HG03558 (cell line): ENCODE results near the gene SAV1.
A peak's percentile ranks its signal among the peaks of the same experiment; 100 is the strongest.
"Not testable (repeated sequence)": the region's sequence is repeated elsewhere in the genome, so short reads cannot be mapped to it uniquely, and the experiment has no call there.

Experiments used
- ATAC-seq: cut with Tn5 transposase; IDR thresholded peaks from one replicate; pipeline ENCODE4 v1.9.1; 2021; ENCODE audit warnings: moderate number of reproducible peaks; ENCODE audit not compliant: unreplicated experiment; ENCODE audit errors: extremely low read depth

SAV1 gene

DNA sequence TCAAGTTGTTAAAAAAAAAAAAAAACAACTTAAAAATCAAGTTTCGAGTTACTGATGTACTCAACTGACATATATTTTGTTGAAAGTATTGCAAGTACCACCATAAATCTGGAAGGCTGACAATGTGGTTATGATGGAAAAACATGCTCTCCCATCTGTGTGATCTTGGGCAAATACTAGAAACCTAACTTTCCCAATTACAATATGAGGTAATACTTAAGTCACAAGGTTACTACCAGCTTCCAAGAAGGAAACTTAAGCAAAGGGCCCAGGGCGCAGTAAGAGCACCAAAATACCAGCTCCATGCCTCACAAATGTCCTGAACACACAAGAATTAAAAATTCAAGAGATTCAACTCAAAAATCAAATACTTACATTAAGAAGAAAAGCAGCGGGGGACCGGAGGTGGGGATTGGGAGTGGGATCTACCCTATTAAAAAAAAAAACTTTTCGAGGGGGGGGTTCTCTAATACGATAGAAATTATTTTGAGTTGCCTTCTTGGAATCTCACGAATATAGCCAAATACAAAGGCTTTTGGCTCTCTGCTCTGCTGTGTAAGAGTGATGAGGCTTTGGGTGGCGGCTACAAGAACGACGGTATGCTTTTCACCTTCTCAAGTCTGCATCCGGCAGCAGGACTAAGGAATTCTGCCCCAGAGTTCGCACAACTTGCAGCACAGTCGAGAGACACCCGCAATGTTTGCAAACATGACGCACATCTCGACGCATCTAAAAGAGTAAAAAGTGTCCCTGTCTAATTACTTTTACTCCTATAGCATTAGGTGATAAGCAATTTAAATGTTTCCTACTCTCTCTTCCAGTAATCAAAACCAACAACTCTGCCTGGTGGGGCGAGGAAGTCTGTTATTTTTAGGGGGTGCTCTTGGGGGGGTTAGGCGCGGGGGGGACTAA lies 1.1 kb downstream of the SAV1 start:
- no peak for ATAC-seq

DNA sequence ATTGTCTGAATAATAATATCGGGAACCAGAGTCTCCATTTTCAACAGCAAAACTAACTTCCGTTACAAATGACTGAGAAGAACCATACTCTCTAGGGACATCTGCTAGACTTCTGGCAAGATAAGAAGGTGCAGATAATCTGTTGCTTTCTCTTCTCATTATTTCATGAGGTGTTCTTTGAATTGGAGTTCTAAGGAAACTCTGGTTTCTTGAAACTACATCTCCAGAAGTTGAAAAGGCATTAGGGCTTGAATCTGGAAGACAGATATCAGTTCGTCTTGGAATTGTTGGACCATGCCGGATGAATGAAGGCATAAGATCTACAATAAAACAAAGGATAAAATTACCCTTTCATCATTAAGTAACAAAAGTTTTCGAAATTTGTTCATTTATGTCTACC lies 2.8 kb downstream of the SAV1 start:
- not testable (repeated sequence) for ATAC-seq

DNA sequence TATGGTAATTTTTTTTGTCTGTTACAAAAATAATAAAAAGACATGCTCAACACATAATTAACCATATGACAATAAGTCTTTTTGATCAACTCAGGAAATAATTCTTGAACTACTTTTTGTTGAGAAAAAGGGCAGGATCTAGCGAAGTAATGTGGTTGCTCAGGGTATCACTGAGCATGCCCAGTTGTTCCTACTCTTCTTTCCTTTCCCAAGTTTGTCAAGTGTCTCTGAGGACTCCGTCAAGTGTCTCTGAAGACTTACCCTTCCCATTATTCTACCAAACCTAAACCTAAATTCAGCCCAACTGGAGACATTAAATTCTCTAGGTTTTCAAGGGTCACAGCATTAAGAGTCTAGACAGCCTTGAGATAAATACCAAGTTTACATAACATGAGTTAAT lies 3.5 kb downstream of the SAV1 start:
- ATAC-seq: not testable (repeated sequence)

DNA sequence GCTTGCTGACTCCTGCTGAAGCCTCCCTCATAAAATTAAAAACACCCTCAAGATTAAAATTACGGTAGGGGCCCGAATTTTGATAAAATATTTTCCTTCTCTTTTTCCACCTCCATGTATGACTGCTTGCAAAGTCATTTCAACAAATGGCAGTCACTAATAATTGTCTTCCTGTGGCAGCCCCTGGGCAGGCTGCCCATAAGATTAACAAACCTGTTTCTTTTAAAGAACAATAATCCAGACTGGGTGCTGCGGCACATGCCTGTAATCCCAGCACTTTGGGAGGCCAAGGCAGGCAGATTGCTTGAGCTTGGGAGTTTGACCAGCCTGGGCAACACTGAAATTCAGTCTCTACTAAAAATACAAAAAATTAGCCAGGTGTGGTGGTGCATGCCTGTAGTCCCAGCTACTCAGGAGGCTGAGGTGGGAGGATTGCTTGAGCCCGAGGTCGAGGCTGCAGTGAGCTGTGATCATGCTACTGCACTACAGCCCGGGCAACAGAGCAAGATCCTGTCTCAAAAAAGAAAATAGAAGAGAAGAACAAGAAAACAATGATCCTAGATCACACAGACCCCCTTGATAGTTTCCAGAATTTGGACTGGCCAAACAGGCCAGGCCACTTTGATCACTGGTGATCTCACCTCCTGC lies 8.7 kb downstream of the SAV1 start:
- ATAC-seq: no peak

DNA sequence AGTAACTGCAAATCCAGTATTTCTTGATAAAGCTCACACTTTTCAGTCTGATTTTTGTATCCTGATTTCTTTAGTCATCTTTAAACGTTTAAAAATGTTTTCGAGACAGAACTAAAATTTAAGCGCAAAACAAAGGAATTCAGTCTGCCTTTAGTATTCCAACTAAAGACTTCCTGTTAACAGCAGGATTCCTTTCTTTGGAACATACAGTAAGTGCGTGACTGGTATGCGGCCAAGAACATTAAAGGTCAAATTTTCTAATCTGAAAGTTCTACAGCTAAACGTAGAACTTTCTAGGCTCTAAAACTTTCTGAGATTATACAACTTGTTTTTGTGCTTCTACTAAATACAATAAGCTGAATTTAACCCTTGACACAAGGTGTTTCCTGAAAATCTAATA lies 9.9 kb downstream of the SAV1 start:
- ATAC-seq: no peak

DNA sequence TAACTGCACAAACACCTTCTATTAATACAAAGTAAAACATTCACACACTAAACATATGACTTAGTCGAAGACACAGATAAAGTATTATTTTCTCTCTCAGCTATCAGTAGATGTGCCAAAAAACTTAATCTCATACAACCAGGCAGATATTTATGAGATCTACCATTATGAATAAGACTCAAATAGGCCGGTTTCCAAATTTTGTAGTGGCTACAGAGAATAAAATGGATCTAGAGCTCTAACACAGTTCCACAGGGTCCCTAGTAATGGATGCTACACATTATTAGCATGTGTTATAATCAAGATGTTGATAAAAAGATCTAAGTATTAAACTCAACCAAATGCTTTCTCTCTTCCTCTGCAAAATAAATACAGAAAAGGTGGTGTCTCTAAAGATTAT lies 10.4 kb downstream of the SAV1 start:
- no peak for ATAC-seq

DNA sequence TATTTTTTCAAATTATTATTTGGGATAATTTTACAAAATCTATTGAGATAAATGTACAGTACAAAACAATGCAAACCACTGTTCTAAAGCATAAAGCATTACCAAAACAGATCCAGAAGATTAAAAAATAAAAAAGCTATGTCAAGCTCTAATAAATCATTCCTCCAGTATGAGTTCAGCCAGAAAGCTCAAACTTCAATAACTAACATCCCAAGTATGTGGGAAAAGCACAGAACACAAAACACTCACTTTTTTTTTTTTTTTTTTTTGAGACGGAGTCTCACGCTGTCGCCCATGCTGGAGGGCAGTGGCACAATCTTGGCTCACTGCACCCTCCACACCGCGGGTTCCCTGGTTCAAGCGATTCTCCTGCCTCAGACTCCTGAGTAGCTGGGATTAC lies 11.3 kb downstream of the SAV1 start:
- no peak for ATAC-seq

DNA sequence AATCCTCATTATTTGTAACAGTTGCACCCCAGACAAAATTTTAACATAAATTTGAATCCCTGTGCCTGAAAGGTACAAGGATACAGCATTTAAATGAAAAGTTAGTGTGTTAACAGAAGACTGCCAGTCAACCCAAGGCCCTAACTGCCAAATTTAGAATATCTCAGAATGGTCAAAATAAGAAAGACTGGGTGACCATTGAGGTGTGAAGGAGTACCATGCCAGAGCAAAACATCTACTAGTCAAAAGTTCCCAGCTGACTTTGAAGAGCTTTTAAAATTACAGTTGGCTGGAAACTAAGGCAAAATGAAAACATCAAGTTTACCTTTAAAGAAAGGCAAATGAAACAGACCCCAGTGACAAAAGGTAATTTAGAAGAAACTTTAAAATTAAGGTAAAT lies 18.4 kb downstream of the SAV1 start:
- no peak for ATAC-seq

DNA sequence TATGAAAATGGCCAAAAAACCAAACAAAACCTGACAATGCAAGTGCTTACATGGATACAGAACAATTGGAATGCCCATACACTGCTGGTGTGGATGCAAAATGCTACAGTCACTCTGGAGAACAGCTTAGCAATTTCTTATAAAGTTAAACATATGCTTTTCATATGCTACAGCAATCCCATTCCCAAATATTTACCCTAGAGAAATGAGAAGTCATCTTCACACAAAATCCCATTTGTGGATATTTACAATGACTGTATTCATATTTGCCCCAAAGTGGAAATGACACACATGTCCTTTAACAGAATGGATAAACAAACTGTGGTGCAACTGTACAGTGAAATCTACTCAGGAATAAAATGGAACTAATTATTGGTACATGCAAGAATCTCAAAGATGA lies 20.4 kb downstream of the SAV1 start:
- ATAC-seq: no peak

DNA sequence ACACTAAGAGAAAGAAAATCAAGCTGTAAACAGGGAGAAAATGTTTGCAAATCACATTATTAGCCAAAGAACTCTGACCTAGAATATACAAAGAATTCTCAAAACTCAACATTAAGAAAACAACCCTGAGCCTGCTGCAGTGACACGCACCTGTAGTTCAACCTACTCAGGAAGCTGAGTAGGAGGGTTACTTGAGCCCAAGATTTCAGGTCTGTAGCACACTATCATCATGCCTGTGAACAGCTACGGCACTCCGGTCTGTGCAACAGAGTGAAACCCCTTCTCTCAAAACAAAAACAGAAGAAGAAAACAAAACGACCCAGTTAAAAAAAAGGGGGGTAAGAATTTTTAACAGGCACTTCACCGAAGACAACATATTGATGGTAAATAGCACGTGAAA lies 20.8 kb downstream of the SAV1 start:
- peak; percentile 51 for ATAC-seq

DNA sequence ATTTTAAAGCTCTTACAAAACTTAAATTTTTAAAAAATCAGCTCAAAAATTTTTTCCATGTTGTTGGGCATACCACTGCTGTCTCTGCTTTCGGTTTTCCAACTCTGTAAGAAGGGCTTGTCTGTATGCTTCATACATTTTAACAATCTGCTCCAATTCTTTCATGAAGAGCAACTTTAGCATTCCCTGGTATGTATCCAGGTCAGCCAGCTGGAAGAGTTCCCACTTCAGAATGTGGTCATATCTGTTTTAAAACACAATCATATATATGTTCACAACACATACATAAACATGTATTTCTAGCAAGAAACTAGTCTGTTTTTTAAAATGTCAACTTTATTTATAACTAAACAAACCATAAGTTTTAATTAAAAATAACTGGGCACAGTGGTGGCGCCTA lies 33.0 kb downstream of the SAV1 start:
- ATAC-seq: no peak

DNA sequence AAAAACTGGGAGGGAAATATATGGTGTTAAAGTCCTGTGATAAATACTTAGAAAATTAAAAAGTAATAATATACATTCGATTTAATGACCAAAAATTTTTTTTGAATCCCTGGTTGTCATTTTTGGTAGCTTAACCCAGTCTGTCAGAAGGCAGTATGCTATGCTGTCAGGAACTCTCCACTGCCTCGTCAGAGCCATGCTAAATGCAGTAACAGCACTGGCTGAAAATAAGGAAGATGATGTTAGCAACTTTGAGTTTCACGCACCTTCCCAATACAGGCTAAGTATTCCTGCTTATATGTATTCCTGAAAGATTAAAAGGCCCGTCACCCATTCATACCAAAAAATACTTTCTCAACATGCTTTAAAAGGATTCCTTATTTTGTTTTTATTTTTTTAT lies 34.2 kb downstream of the SAV1 start:
- ATAC-seq: no peak

DNA sequence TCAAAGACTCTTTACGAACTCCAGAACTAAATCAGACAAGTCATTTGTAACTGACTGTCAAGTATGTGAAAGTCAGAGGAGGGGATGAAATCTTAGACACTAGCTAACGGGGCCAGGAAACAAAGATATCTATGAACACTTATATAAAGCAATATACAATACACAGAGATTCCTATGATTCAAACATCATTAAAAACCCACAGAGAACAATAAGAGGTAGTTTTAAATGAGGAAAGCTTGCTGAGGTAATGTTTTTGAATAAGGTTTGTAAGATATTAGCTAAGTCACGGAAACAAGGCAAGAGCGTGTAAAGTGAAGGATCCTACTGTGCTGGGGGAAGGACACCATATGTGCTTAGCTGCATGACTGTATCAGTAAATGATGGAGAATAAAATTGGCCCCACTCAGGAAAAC lies 36.7 kb downstream of the SAV1 start:
- ATAC-seq: no peak

DNA sequence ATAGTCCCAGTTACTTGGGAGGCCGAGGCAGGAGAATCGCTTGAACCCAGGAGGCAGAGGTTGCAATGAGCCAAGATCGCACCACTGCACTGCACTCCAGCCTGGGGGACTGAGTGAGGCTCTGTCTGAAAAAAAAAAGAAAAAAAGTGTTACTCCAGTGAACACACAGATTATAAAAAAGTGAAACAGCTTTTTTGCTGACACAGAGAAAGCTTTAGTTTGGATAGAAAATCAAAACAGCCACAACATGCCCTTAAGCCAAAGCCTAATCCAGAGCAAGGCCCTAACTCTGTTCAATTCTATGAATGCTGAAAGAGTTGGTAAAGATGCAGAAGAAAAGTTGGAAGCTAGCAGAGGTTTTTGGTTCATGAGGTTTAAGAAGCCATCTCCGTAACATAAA lies 43.2 kb downstream of the SAV1 start:
- ATAC-seq: not testable (repeated sequence)

DNA sequence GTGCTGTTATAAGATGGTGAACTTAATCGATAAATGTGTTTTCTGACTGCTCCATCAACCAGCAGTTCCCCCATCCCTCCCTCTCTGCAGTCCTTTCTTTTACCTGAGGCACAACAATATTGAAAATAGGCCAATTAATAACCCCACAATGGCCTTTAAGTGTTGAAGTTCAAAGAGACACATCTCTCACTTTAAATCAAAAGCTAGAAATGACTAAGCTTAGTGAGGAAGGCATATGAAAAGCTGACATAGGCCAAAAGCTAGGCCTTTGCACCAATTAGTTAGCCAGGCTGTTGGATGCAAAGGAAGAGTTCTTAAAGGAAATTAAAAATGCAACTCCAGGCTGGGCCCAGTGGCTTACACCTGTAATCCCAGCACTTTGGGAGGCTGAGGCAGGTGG lies 43.7 kb downstream of the SAV1 start:
- ATAC-seq: no peak

DNA sequence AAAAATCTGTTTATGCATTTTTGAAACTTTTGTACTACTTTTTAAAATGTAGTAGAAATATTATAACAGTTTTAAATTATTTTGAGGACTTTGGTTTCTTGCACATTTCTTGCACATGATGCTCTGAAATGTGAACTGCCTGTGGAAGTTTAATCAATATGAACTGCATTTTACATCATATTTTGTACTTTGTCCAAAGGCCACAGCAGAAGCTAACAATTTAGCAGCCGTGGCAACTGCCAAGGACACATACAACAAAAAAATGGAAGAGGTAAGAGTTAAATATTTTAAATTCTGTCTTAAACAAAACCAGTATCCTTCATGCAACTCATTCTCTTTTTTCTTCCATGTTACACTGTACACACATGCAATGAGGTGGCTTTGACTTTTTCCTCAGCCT lies 45.1 kb downstream of the SAV1 start:
- no peak for ATAC-seq

DNA sequence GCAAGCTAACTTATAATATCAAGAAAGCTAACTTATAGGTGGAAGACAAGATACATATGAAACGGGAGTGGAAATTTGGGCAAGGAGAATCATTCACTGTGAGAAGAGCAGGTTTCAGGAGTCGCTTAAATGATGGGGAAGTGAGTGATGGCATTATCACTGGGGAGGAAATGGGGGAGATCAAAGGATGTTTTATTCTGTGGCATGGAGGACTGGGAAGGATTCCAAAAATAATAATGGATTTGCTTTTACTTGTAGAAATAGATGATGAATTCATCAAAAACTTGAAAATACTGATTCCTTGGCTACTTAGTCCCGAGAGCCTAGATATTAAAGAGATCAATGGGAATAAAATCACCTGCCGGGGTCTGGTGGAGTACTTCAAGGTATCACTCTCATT lies 47.8 kb downstream of the SAV1 start:
- ATAC-seq: no peak

DNA sequence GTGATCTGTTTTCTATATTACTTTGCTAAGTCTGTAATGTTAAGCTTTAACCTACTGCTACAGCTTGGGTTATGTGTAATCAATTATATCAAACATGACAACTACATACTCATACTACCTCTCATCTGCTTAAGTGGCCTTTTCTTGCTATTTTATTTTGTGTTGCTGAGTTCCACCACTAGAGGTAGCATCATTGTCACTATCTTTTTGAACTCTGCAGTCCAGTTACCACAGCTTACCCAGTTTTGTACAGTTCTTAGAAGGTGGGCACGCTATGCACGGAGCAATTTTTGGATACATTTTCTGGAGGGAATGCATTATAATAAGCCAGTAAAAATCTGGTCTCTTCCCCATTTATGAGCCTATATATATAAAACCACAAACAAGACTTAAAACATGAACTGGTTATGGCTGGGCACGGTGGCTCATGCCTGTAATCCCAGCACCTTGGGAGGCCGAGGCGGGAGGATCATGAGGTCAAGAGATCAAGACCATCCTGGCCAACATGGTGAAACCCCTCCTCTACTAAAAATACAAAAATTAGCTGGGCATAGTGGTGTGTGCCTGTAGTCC lies 48.5 kb downstream of the SAV1 start:
- no peak for ATAC-seq

DNA sequence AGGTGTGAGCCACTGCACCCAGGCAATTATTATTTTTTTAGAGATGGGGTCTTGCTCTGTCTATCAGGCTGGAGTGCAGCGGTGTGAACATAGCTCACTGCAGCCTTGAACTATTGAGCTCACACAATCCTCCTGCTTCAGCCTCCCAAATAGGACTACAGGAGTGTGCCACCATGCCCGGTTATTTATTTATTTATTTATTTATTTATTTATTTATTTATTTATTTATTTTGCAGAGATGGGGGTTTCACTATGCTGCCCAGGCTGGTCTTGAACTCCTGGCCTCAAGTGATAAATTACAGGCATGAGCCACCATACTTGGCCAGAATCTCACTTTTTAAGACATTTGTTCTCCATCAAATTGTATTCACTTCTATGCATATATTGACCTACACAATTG lies 51.8 kb downstream of the SAV1 start:
- no peak for ATAC-seq

DNA sequence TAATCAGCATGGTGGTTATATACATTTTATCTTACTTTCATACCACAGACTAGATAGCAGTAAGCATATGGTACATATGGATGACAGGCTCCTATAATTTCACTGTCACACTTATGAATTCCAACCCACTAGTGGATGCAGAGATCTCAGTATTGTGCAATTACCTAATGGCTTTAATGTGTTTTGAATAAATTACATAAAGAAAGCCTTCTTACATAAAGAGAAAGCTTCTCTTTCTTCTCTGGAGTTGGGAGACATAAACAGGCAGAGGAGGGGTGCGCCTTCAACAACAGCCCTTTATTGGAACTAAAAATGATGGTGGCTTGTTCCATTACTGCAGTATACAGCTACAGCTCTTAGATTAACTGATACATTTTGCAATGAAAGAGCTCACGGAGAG lies 52.6 kb downstream of the SAV1 start:
- ATAC-seq: no peak

DNA sequence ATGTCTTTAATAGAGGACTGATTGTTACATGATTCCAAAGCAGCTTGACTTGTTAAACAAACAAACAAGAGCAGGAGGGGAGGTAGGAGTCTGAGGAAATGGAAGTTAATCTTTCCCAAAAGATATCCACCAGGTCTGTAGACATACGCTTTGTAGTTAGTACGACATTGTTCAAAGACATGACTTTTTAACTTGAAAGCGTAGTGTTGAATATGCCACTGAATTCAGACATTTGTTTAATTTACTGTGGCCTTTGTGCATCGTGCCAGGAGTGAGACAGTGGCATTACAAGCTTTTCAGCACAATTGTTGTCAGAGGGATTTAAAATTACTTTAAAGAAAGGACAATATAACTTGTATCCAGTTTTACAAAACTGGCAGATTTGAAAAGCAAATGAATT lies 53.0 kb downstream of the SAV1 start:
- no peak for ATAC-seq

DNA sequence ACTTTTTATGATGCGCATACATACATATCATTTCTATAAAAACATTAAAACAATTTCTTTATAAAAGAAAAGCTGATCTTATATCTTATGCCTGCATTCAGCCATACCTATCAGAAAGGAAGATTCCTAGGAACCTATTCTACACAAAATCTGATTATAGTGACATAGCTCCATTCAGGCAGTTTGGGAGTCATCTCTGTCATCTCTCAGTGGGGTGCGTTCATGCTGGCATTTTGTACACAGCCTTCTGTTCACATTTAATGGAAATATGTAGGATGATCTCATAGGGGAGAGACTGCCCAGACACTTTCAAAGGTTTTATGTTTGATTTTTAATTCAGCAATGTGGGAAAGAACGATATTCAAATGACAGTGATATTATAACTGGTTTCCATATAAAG lies 55.3 kb downstream of the SAV1 start:
- no peak for ATAC-seq
